H9 (cell line): ENCODE data around the gene GALNT16. TPM values are rescaled to one million over a fixed set of nuclear protein-coding genes. Genes with fewer than 3 reads are reported as not detected.

Source experiments
- DNase-seq: peaks from one replicate; pipeline ENCODE4 v3.0.0-alpha.2; 2017
- H2AFZ ChIP-seq: one replicate; pipeline ENCODE4 v1.6.1; 2013; ENCODE audit warnings: mild to moderate bottlenecking, low read length, control low read depth, moderate library complexity
- H2AK5ac ChIP-seq: 2 replicates; pipeline ENCODE4 v1.6.1; 2013; ENCODE audit warnings: low read length, control low read depth, mixed read lengths; ENCODE audit not compliant: insufficient read length
- H2BK120ac ChIP-seq: one replicate; pipeline ENCODE4 v1.6.1; 2013; ENCODE audit warnings: low read depth, mild to moderate bottlenecking, low read length, control low read depth, inconsistent platforms; ENCODE audit not compliant: poor library complexity, severe bottlenecking
- H2BK12ac ChIP-seq: 2 replicates; pipeline ENCODE4 v1.6.1; 2013; ENCODE audit warnings: low read length, control low read depth, mixed read lengths, low read depth; ENCODE audit not compliant: insufficient read length
- H2BK15ac ChIP-seq: 2 replicates; pipeline ENCODE4 v1.6.1; 2013; ENCODE audit warnings: low read depth, low read length, control low read depth
- H2BK20ac ChIP-seq: one replicate; pipeline ENCODE4 v1.6.1; 2013; ENCODE audit warnings: low read depth, mild to moderate bottlenecking, low read length, control low read depth, inconsistent platforms; ENCODE audit not compliant: poor library complexity, severe bottlenecking
- H2BK5ac ChIP-seq: 2 replicates; pipeline ENCODE4 v1.6.1; 2013; ENCODE audit warnings: low read length, control low read depth, mixed read lengths; ENCODE audit not compliant: insufficient read length
- H3K14ac ChIP-seq: 2 replicates; pipeline ENCODE4 v1.6.1; 2013; ENCODE audit warnings: low read length, control low read depth; ENCODE audit not compliant: insufficient read depth
- H3K18ac ChIP-seq: 2 replicates; pipeline ENCODE4 v1.6.1; 2013; ENCODE audit warnings: low read depth, mild to moderate bottlenecking, mixed read lengths, low read length, control low read depth; ENCODE audit not compliant: insufficient read length
- H3K23ac ChIP-seq: 2 replicates; pipeline ENCODE4 v1.6.1; 2013; ENCODE audit warnings: low read length, control low read depth, mixed read lengths, low read depth; ENCODE audit not compliant: insufficient read length
- H3K23me2 ChIP-seq: 2 replicates; pipeline ENCODE4 v1.6.1; 2013; ENCODE audit warnings: low read depth, mild to moderate bottlenecking, mixed read lengths, low read length, control low read depth; ENCODE audit not compliant: insufficient read length, poor library complexity, severe bottlenecking
- H3K27ac ChIP-seq: 2 replicates; pipeline ENCODE4 v1.5.1; 2013; ENCODE audit warnings: low read length, control low read depth, mixed read lengths, low read depth; ENCODE audit not compliant: insufficient read length
- H3K27me3 ChIP-seq: 2 replicates; pipeline ENCODE4 v1.6.1; 2013; ENCODE audit warnings: low read length, control low read depth, inconsistent platforms; ENCODE audit not compliant: insufficient read depth
- H3K4ac ChIP-seq: 2 replicates; pipeline ENCODE4 v1.6.1; 2013; ENCODE audit warnings: low read depth, mild to moderate bottlenecking, control low read depth, inconsistent platforms, low read length, moderate library complexity
- H3K4me1 ChIP-seq: 2 replicates; pipeline ENCODE4 v1.6.1; 2013; ENCODE audit warnings: low read length, control low read depth, inconsistent platforms; ENCODE audit not compliant: insufficient read depth
- H3K4me2 ChIP-seq: 2 replicates; pipeline ENCODE4 v1.6.1; 2013; ENCODE audit warnings: low read length, control low read depth, mixed read lengths; ENCODE audit not compliant: insufficient read length, insufficient read depth
- H3K56ac ChIP-seq: 2 replicates; pipeline ENCODE4 v1.6.1; 2013; ENCODE audit warnings: low read depth, mild to moderate bottlenecking, mixed read lengths, low read length, control low read depth; ENCODE audit not compliant: insufficient read length
- H3K79me1 ChIP-seq: 2 replicates; pipeline ENCODE4 v1.6.1; 2013; ENCODE audit warnings: low read depth, mild to moderate bottlenecking, moderate library complexity, low read length, control low read depth, inconsistent platforms; ENCODE audit not compliant: insufficient read depth, poor library complexity, severe bottlenecking
- H3K79me2 ChIP-seq: 2 replicates; pipeline ENCODE4 v1.6.1; 2013; ENCODE audit warnings: low read length, control low read depth, inconsistent platforms; ENCODE audit not compliant: insufficient read depth
- H3K9ac ChIP-seq: 2 replicates; pipeline ENCODE4 v1.6.1; 2013; ENCODE audit warnings: low read length, control low read depth, mixed read lengths; ENCODE audit not compliant: insufficient read length; ENCODE audit errors: extremely low read depth
- H3K9me3 ChIP-seq: one replicate; pipeline ENCODE4 v1.6.1; 2013; ENCODE audit warnings: low read depth, low read length, inconsistent platforms; ENCODE audit not compliant: control insufficient read depth
- H3T11ph ChIP-seq: one replicate; pipeline ENCODE4 v1.6.1; 2013; ENCODE audit warnings: mild to moderate bottlenecking, low read length, control low read depth, inconsistent platforms
- H4K20me1 ChIP-seq: one replicate; pipeline ENCODE4 v1.6.1; 2013; ENCODE audit not compliant: control insufficient read depth, insufficient read length, insufficient read depth
- H4K5ac ChIP-seq: 2 replicates; pipeline ENCODE4 v1.6.1; 2013; ENCODE audit warnings: low read depth, mild to moderate bottlenecking, mixed read lengths, low read length, control low read depth; ENCODE audit not compliant: insufficient read length
- H4K8ac ChIP-seq: replicated peaks from 2 replicates; pipeline ENCODE4 v1.6.1; 2013; ENCODE audit warnings: low read length, control low read depth, mixed read lengths, low read depth; ENCODE audit not compliant: insufficient read length
- H4K91ac ChIP-seq: 2 replicates; pipeline ENCODE4 v1.6.1; 2013; ENCODE audit warnings: low read depth, mild to moderate bottlenecking, moderate library complexity, mixed read lengths, low read length, control low read depth; ENCODE audit not compliant: insufficient read length
- H3K27ac Mint-ChIP-seq, 3 experiments: 2 replicates in 2 of 3; 3 replicates in 1 of 3; pipeline ENCODE4 v1.8.0; 2020 to 2021; ENCODE audit warnings: mixed read lengths in 3 of 3, mild to moderate bottlenecking in 1 of 3, moderate library complexity in 1 of 3
- H3K27me3 Mint-ChIP-seq: 2 replicates; pipeline ENCODE4 v1.8.0; 2021; ENCODE audit warnings: low read depth, mild to moderate bottlenecking, moderate library complexity, mixed read lengths
- H3K36me3 Mint-ChIP-seq, 3 experiments: 2 replicates in 2 of 3; 3 replicates in 1 of 3; pipeline ENCODE4 v1.8.0; 2020 to 2021; ENCODE audit warnings: low read depth in 3 of 3, mixed read lengths in 3 of 3; ENCODE audit not compliant: insufficient read depth in 1 of 3
- H3K4me1 Mint-ChIP-seq, 2 experiments: 2 replicates each; pipeline ENCODE4 v1.8.0; 2020; ENCODE audit warnings: mixed read lengths in 2 of 2
- H3K4me3 Mint-ChIP-seq, 2 experiments: 2 replicates in 1 of 2; 3 replicates in 1 of 2; pipeline ENCODE4 v1.8.0; 2020 to 2021; ENCODE audit warnings: mild to moderate bottlenecking in 2 of 2, mixed read lengths in 2 of 2, moderate library complexity in 1 of 2
- H3K9me3 Mint-ChIP-seq, 2 experiments: 2 replicates in 1 of 2; 3 replicates in 1 of 2; pipeline ENCODE4 v1.8.0; 2020; ENCODE audit warnings: mild to moderate bottlenecking in 2 of 2, mixed read lengths in 2 of 2, moderate library complexity in 1 of 2
- CTCF ChIP-seq: fragments of 200-600 bp; sonication (generic); conservative IDR thresholded peaks from 3 replicates; pipeline ENCODE4 v1.8.0; 2021; ENCODE audit warnings: antibody characterized with exemption, mild to moderate bottlenecking
- WGBS: extraction: QIAGEN DNeasy Blood & Tissue Kit; methylation state at CpG from one replicate; pipeline ENCODE4 v1.1.7; 2013; ENCODE audit warnings: missing lambda C conversion rate, low lambda C conversion rate, mixed read lengths; ENCODE audit not compliant: insufficient read length; ENCODE audit errors: extremely low coverage; 5-methylcytosine and 5-hydroxymethylcytosine counted together
- total RNA-seq: library from RNA; stranded (reverse); gene quantifications from 2 replicates; pipeline ENCODE4 v1.2.1, GENCODE V29; 2021

Gene GALNT16
- total RNA-seq, 1 experiment from 2014 or later: 2.3 TPM

GRCh38 chr14:69404478-69404877 lies 144.5 kb downstream of the GALNT16 start:
- TF ChIP-seq CTCF: no peak
- no peak overlapping the region for H2BK12ac ChIP-seq
- no peaks in the 10 kb centered on the region for H3K23me2 ChIP-seq
- no peak for DNase-seq
- H3K79me2 ChIP-seq: peaks cover 10% of the 10 kb centered on the region; the same call in 1 of the 2 replicates
- Mint-ChIP-seq H3K9me3 (no peaks in the 10 kb centered on the region), H3K36me3 (peaks cover 0 to 2% (median 0%) of the 10 kb centered on the region in 3 experiments; a peak in 1 of 7 replicates), H3K4me1 (peaks cover 16 to 18% of the 10 kb centered on the region in 2 experiments), H3K27me3 (no peaks in the 10 kb centered on the region), H3K27ac (no peak overlapping the region), H3K4me3 (no peak overlapping the region)
- H4K91ac ChIP-seq: no peak overlapping the region
- no peak overlapping the region for H3K56ac ChIP-seq
- H3K23ac ChIP-seq: no peak overlapping the region
- no peak overlapping the region for H3K4ac ChIP-seq
- H3K27ac ChIP-seq: no peak overlapping the region
- no peaks in the 10 kb centered on the region for H3K27me3 ChIP-seq
- H3K14ac ChIP-seq: no peak overlapping the region
- H2AK5ac ChIP-seq: no peak overlapping the region
- H3K4me2 ChIP-seq: no peak overlapping the region
- H4K20me1 ChIP-seq: no peaks in the 10 kb centered on the region
- H2BK20ac ChIP-seq: no peak overlapping the region
- no peak overlapping the region for H2BK120ac ChIP-seq
- H2AFZ ChIP-seq: no peak overlapping the region
- no peak overlapping the region for H3K18ac ChIP-seq
- no peaks in the 10 kb centered on the region for H3K9me3 ChIP-seq
- H3K9ac ChIP-seq: no peak overlapping the region
- H3K4me1 ChIP-seq: no peaks in the 10 kb centered on the region
- H4K5ac ChIP-seq: no peak overlapping the region
- H2BK15ac ChIP-seq: no peak overlapping the region
- peaks cover 3% of the 10 kb centered on the region for H3K79me1 ChIP-seq
- H4K8ac ChIP-seq: no peak overlapping the region
- no peak overlapping the region for H3T11ph ChIP-seq
- WGBS: no CpG with 5 or more reads among the region's 3 CpGs
- H2BK5ac ChIP-seq: no peak overlapping the region
